ENCODE data around the gene SYT17.

Gene SYT17

GRCh38 chr16:19136549-19137196 lies 31.4 kb upstream of the SYT17 start:
- no CpG with 5 or more reads among the region's 10 CpGs for WGBS (ENCODE audit: extremely low coverage, insufficient coverage, insufficient read length)
- Histone ChIP-seq H3K23ac (ENCODE audit: low read length) (no peak overlapping the region), H3K4me2 (ENCODE audit: low read length) (no peak overlapping the region), H2BK120ac (ENCODE audit: insufficient read depth, low read length, poor library complexity) (no peak overlapping the region), H4K8ac (ENCODE audit: low read depth, low read length) (no peak overlapping the region), H3K14ac (ENCODE audit: low read length) (no peak overlapping the region), H3K36me3 (ENCODE audit: control insufficient read depth in 1 of 2, insufficient read depth in 2 of 2, low read length in 2 of 2) (no peaks in the 10 kb centered on the region), H4K12ac (ENCODE audit: low read depth, low read length) (no peak overlapping the region), H3K27me3 (ENCODE audit: insufficient read depth, low read length) (no peaks in the 10 kb centered on the region), H3K18ac (ENCODE audit: low read length) (no peak overlapping the region), H3K4me3 (ENCODE audit: low read depth, low read length) (no peak overlapping the region), H2AFZ (ENCODE audit: insufficient read depth, low read length, poor library complexity) (no peak overlapping the region), H2AK5ac (ENCODE audit: low read length) (no peak overlapping the region), H4K91ac (ENCODE audit: low read depth, low read length) (no peak overlapping the region), H2BK5ac (ENCODE audit: low read depth, low read length, poor library complexity) (no peak overlapping the region), H3K27ac (ENCODE audit: low read depth, low read length) (no peak overlapping the region), H3K79me1 (ENCODE audit: low read length) (no peaks in the 10 kb centered on the region), H3K4me1 (ENCODE audit: control insufficient read depth in 1 of 2, insufficient read depth in 2 of 2, low read length in 2 of 2) (peaks cover 0 to 7% of the 10 kb centered on the region in 2 experiments), H2BK12ac (ENCODE audit: low read length) (no peak overlapping the region), H3K9ac (ENCODE audit: low read length) (no peak overlapping the region), H3K79me2 (ENCODE audit: control insufficient read depth, insufficient read depth, low read length, poor library complexity) (no peaks in the 10 kb centered on the region), H3K9me3 (ENCODE audit: insufficient read depth, low read depth, low read length) (no peaks in the 10 kb centered on the region), H3K4ac (ENCODE audit: low read depth, low read length) (no peak overlapping the region)
- peak; percentile 64 to 75 for DNase-seq

DNA sequence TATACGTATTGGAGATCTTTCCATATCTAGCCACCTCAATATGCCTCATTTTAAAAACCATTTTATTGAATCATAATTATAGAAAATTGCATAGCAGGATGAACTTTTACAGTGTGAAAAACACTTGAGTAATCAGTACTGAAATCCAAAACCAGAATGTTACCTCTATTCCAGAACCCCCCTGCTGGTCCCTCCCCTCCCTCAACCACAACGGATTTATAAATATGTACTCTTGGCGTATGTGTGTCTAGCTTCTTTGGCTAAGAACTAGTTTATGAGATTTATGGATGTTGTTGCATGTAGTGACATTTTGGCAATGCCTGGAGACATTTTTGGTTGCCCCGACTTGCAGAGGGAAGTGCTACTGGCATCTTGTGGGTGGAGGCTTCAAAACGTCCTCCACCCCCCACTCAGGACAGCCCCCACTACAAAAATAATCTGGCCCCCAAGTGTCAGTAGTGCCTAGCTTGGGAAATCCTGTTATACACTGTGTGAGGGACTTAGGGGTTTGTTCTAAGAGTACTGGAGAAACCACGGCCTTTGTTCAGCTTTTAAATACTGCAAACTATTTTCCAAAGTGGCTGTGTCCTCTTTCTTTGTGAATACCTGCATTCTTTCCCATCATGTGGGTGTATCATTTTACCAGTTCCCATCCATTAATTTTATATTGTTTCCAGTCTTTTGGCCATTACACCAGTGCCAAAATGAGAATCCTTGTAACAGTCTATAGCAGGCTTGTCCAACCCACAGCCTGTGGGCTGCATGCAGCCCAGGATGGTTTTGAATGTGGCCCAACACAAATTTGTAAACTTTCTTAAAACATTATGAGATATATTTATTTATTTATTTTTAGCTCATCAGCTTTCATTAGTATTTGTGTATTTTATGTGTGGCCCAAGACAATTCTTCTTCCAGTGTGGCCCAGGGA lies 30.6 kb upstream of the SYT17 start:
- no peak overlapping the region for H2BK5ac ChIP-seq (ENCODE audit: low read depth, low read length, poor library complexity)
- no peaks in the 10 kb centered on the region for H3K9me3 ChIP-seq (ENCODE audit: insufficient read depth, low read depth, low read length)
- no CpG with 5 or more reads among the region's 6 CpGs for WGBS (ENCODE audit: extremely low coverage, insufficient coverage, insufficient read length)
- H4K8ac ChIP-seq (ENCODE audit: low read depth, low read length), result no peak overlapping the region
- H2AK5ac ChIP-seq (ENCODE audit: low read length), result no peak overlapping the region
- no peak overlapping the region for H2BK12ac ChIP-seq (ENCODE audit: low read length)
- H3K27me3 ChIP-seq (ENCODE audit: insufficient read depth, low read length), result no peaks in the 10 kb centered on the region
- H3K4ac ChIP-seq (ENCODE audit: low read depth, low read length), result no peak overlapping the region
- H3K27ac ChIP-seq (ENCODE audit: low read depth, low read length), result no peak overlapping the region
- H3K79me1 ChIP-seq (ENCODE audit: low read length), result no peaks in the 10 kb centered on the region
- no peak overlapping the region for H4K91ac ChIP-seq (ENCODE audit: low read depth, low read length)
- no peaks in the 10 kb centered on the region for H3K36me3 ChIP-seq (ENCODE audit: control insufficient read depth in 1 of 2, insufficient read depth in 2 of 2, low read length in 2 of 2)
- H3K9ac ChIP-seq (ENCODE audit: low read length), result no peak overlapping the region
- no peak overlapping the region for H3K23ac ChIP-seq (ENCODE audit: low read length)
- H3K14ac ChIP-seq (ENCODE audit: low read length), result no peak overlapping the region
- H3K4me3 ChIP-seq (ENCODE audit: low read depth, low read length), result no peak overlapping the region
- H4K12ac ChIP-seq (ENCODE audit: low read depth, low read length), result no peak overlapping the region
- no peaks in the 10 kb centered on the region for H3K79me2 ChIP-seq (ENCODE audit: control insufficient read depth, insufficient read depth, low read length, poor library complexity)
- H3K18ac ChIP-seq (ENCODE audit: low read length), result no peak overlapping the region
- no peak overlapping the region for H2AFZ ChIP-seq (ENCODE audit: insufficient read depth, low read length, poor library complexity)
- H3K4me1 ChIP-seq (ENCODE audit: control insufficient read depth in 1 of 2, insufficient read depth in 2 of 2, low read length in 2 of 2), result peaks cover 0 to 7% of the 10 kb centered on the region in 2 experiments
- H3K4me2 ChIP-seq (ENCODE audit: low read length), result no peak overlapping the region
- H2BK120ac ChIP-seq (ENCODE audit: insufficient read depth, low read length, poor library complexity), result no peak overlapping the region
- no peak for DNase-seq

GRCh38 chr16:19138601-19139000 lies 29.4 kb upstream of the SYT17 start:
- no peak overlapping the region for H2AK5ac ChIP-seq (ENCODE audit: low read length)
- WGBS (ENCODE audit: extremely low coverage, insufficient coverage, insufficient read length), result no CpG with 5 or more reads among the region's 4 CpGs

DNA sequence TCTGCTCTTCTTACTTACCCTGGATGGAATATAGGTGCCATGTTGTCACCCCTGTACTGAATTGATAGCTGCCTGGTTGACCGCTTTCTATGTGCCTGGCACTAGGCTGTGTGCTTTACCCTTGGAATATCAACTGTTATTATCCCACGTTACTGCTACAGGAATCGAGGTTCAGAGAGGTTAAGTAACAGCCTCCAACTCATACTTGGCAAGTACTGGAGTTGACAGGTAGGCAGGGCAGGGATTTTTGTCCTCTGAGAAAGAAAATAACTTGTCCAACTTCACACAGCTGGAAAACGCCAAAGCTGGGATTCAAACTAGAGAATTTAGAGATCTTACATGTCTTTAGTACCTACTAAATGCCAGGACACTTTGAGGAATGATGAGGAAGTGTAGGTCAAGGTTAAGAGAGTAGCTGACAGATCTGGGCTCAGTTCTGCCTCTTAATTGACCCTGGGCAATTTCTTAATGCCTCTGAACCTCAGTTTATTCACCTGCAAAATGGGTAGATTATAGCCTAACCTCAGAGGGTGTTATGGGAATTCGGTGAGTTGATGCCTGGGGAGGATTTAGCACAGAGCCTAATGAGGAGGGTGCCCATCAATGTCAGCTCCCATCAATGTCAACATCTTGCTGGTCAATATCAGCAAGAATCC lies 28.5 kb upstream of the SYT17 start:
- no peak overlapping the region for H3K9ac ChIP-seq (ENCODE audit: low read length)
- H3K18ac ChIP-seq (ENCODE audit: low read length), result no peak overlapping the region
- H4K91ac ChIP-seq (ENCODE audit: low read depth, low read length), result no peak overlapping the region
- no peaks in the 10 kb centered on the region for H3K9me3 ChIP-seq (ENCODE audit: insufficient read depth, low read depth, low read length)
- H3K36me3 ChIP-seq (ENCODE audit: control insufficient read depth in 1 of 2, insufficient read depth in 2 of 2, low read length in 2 of 2), result no peaks in the 10 kb centered on the region
- no peak overlapping the region for H3K27ac ChIP-seq (ENCODE audit: low read depth, low read length)
- no peak overlapping the region for H2AFZ ChIP-seq (ENCODE audit: insufficient read depth, low read length, poor library complexity)
- H3K4me1 ChIP-seq (ENCODE audit: control insufficient read depth in 1 of 2, insufficient read depth in 2 of 2, low read length in 2 of 2), result peaks cover 0 to 7% of the 10 kb centered on the region in 2 experiments
- H3K23ac ChIP-seq (ENCODE audit: low read length), result no peak overlapping the region
- H3K27me3 ChIP-seq (ENCODE audit: insufficient read depth, low read length), result no peaks in the 10 kb centered on the region
- H2AK5ac ChIP-seq (ENCODE audit: low read length), result no peak overlapping the region
- no peak overlapping the region for H2BK12ac ChIP-seq (ENCODE audit: low read length)
- no peaks in the 10 kb centered on the region for H3K79me2 ChIP-seq (ENCODE audit: control insufficient read depth, insufficient read depth, low read length, poor library complexity)
- no peak overlapping the region for H3K14ac ChIP-seq (ENCODE audit: low read length)
- no peak overlapping the region for H3K4ac ChIP-seq (ENCODE audit: low read depth, low read length)
- DNase-seq, result no peak
- no peak overlapping the region for H4K12ac ChIP-seq (ENCODE audit: low read depth, low read length)
- H3K4me3 ChIP-seq (ENCODE audit: low read depth, low read length), result no peak overlapping the region
- no peak overlapping the region for H3K4me2 ChIP-seq (ENCODE audit: low read length)
- no peak overlapping the region for H2BK5ac ChIP-seq (ENCODE audit: low read depth, low read length, poor library complexity)
- WGBS (ENCODE audit: extremely low coverage, insufficient coverage, insufficient read length), result no CpG with 5 or more reads among the region's 5 CpGs
- H4K8ac ChIP-seq (ENCODE audit: low read depth, low read length), result no peak overlapping the region
- H2BK120ac ChIP-seq (ENCODE audit: insufficient read depth, low read length, poor library complexity), result no peak overlapping the region
- H3K79me1 ChIP-seq (ENCODE audit: low read length), result no peaks in the 10 kb centered on the region

More at GRCh38 chr16:19138601-19139000, 29.4 kb upstream of the SYT17 start:
- no peak overlapping the region for H3K9ac ChIP-seq (ENCODE audit: low read length)
- H3K4me3 ChIP-seq (ENCODE audit: low read depth, low read length), result no peak overlapping the region
- H2BK5ac ChIP-seq (ENCODE audit: low read depth, low read length, poor library complexity), result no peak overlapping the region
- no peak overlapping the region for H3K4ac ChIP-seq (ENCODE audit: low read depth, low read length)
- H4K8ac ChIP-seq (ENCODE audit: low read depth, low read length), result no peak overlapping the region
- no peak overlapping the region for H3K27ac ChIP-seq (ENCODE audit: low read depth, low read length)
- H3K9me3 ChIP-seq (ENCODE audit: insufficient read depth, low read depth, low read length), result no peaks in the 10 kb centered on the region
- H3K27me3 ChIP-seq (ENCODE audit: insufficient read depth, low read length), result no peaks in the 10 kb centered on the region
- peaks cover 0 to 7% of the 10 kb centered on the region in 2 experiments for H3K4me1 ChIP-seq (ENCODE audit: control insufficient read depth in 1 of 2, insufficient read depth in 2 of 2, low read length in 2 of 2)
- no peak overlapping the region for H4K12ac ChIP-seq (ENCODE audit: low read depth, low read length)
- H3K4me2 ChIP-seq (ENCODE audit: low read length), result no peak overlapping the region
- H3K36me3 ChIP-seq (ENCODE audit: control insufficient read depth in 1 of 2, insufficient read depth in 2 of 2, low read length in 2 of 2), result no peaks in the 10 kb centered on the region
- H3K14ac ChIP-seq (ENCODE audit: low read length), result no peak overlapping the region
- no peak overlapping the region for H3K23ac ChIP-seq (ENCODE audit: low read length)
- H2BK120ac ChIP-seq (ENCODE audit: insufficient read depth, low read length, poor library complexity), result no peak overlapping the region
- no peaks in the 10 kb centered on the region for H3K79me1 ChIP-seq (ENCODE audit: low read length)
- no peak overlapping the region for H2AFZ ChIP-seq (ENCODE audit: insufficient read depth, low read length, poor library complexity)
- H3K79me2 ChIP-seq (ENCODE audit: control insufficient read depth, insufficient read depth, low read length, poor library complexity), result no peaks in the 10 kb centered on the region
- H2BK12ac ChIP-seq (ENCODE audit: low read length), result no peak overlapping the region
- peak; percentile 34 to 47 for DNase-seq
- no peak overlapping the region for H3K18ac ChIP-seq (ENCODE audit: low read length)
- no peak overlapping the region for H4K91ac ChIP-seq (ENCODE audit: low read depth, low read length)

Measured in trophoblast cell (in vitro differentiated cells and primary cell).